Common myeloid progenitor, CD34-positive (primary cell): ENCODE results near the gene B3GALT5.

Experiments used
- CTCF ChIA-PET: fragments of 350-600 bp; sonication (Branson Sonifier 250); formaldehyde crosslinking; loops from one replicate; lab custom pipeline; 2021; ENCODE audit warnings: antibody characterized with exemption; lab: Charles Lee
- POLR2A ChIA-PET: fragments of 350-600 bp; sonication (Branson Sonifier 250); formaldehyde crosslinking; loops from one replicate; lab custom pipeline; 2021; ENCODE audit warnings: antibody characterized with exemption; lab: Charles Lee
- DNase-seq, 3 donors: peaks; one replicate each; pipeline versions ENCODE4 v3.0.0 to v3.0.0-alpha.2; 2013
- H3K27ac ChIP-seq, 2 experiments: 1 replicate in 1 of 2; 2 replicates in 1 of 2; pipeline ENCODE4 v1.7.0; 2013; ENCODE audit warnings: inconsistent platforms in 2 of 2, low read length in 2 of 2, mild to moderate bottlenecking in 2 of 2, low read depth in 1 of 2, moderate library complexity in 1 of 2; ENCODE audit not compliant: severe bottlenecking in 2 of 2, insufficient read depth in 1 of 2, poor library complexity in 1 of 2
- H3K27me3 ChIP-seq, 5 experiments: replicated peaks in 2 of 5; 1 replicate in 3 of 5; 2 replicates in 2 of 5; pipeline versions ENCODE4 v1.6.1 to v1.7.0; 2013; ENCODE audit warnings: low read length in 4 of 5, mild to moderate bottlenecking in 2 of 5, moderate library complexity in 2 of 5, inconsistent platforms in 1 of 5; ENCODE audit not compliant: insufficient read depth in 5 of 5, control insufficient read depth in 4 of 5
- H3K36me3 ChIP-seq, 4 experiments: 1 replicate in 2 of 4; 2 replicates in 2 of 4; pipeline versions ENCODE4 v1.6.1 to v1.7.0; 2013; ENCODE audit warnings: low read length in 3 of 4, control low read depth in 1 of 4, mild to moderate bottlenecking in 1 of 4; ENCODE audit not compliant: control insufficient read depth in 4 of 4, insufficient read depth in 4 of 4
- H3K4me1 ChIP-seq, 4 experiments: 1 replicate in 3 of 4; 2 replicates in 1 of 4; pipeline versions ENCODE4 v1.6.1 to v1.7.1; 2013; ENCODE audit warnings: low read length in 3 of 4, mild to moderate bottlenecking in 3 of 4, control low read depth in 1 of 4, inconsistent platforms in 1 of 4, moderate library complexity in 1 of 4; ENCODE audit not compliant: control insufficient read depth in 4 of 4, insufficient read depth in 4 of 4; ENCODE audit errors: control extremely low read depth in 1 of 4
- H3K4me3 ChIP-seq, 7 experiments: 1 replicate in 4 of 7; 2 replicates in 3 of 7; pipeline versions ENCODE4 v1.5.1 to v1.7.0; 2013; ENCODE audit warnings: mild to moderate bottlenecking in 7 of 7, low read length in 6 of 7, moderate library complexity in 6 of 7, inconsistent platforms in 2 of 7, low read depth in 2 of 7, control low read depth in 1 of 7; ENCODE audit not compliant: insufficient read depth in 4 of 7, control insufficient read depth in 1 of 7; ENCODE audit errors: extremely low read depth in 1 of 7
- H3K9me3 ChIP-seq, 5 experiments: 1 replicate in 4 of 5; 2 replicates in 1 of 5; pipeline versions ENCODE4 v1.6.1 to v1.7.1; 2013; ENCODE audit warnings: low read length in 4 of 5, mild to moderate bottlenecking in 2 of 5, inconsistent platforms in 1 of 5, low read depth in 1 of 5, moderate library complexity in 1 of 5; ENCODE audit not compliant: control insufficient read depth in 4 of 5, insufficient read depth in 2 of 5; ENCODE audit errors: control extremely low read depth in 1 of 5
- WGBS: methylation state at CpG from one replicate; pipeline ENCODE4 v1.1.5; 2013; ENCODE audit not compliant: insufficient coverage; 5-methylcytosine and 5-hydroxymethylcytosine counted together

Gene B3GALT5

GRCh38 chr21:39604951-39605350, 7.8 kb upstream of the B3GALT5 start:
- Histone ChIP-seq H3K4me1 (no peaks in the 10 kb centered on the region), H3K4me3 (no peak overlapping the region), H3K36me3 (no peaks in the 10 kb centered on the region), H3K27ac (no peak overlapping the region), H3K27me3 (peaks cover 0 to 21% (median 4%) of the 10 kb centered on the region in 5 experiments), H3K9me3 (no peaks in the 10 kb centered on the region)
- no peak for DNase-seq
- ChIA-PET CTCF (no interaction called here), POLR2A (no interaction called here)
- 94% methylated on average over 8 of the region's 8 CpGs for WGBS

DNA sequence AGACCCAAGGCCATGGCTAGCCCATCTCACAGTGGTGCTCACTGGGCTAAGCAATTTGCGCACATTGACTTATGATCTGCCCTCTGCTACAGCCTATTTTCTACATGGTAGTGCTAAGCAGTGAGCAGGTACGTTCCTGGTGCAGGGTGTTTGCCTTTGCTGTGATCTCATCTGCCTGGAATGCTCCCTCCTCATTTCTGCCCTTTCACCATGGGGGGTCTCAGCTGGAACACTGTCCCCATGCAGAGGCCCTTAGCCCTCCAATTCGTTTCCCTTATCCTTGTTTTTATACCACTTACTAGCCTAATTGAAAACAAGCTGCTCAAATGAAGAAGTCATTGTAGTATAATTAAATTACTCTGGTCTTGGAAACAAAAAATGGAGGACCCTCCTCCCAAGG, 2.0 kb upstream of the B3GALT5 start:
- DNase-seq = no peak
- POLR2A ChIA-PET = no interaction called here
- no peaks in the 10 kb centered on the region for H3K36me3 ChIP-seq
- WGBS = 94% methylated on average over 2 of the region's 3 CpGs
- no peak overlapping the region for H3K4me3 ChIP-seq
- no peak overlapping the region for H3K27ac ChIP-seq
- no peaks in the 10 kb centered on the region for H3K9me3 ChIP-seq
- peaks cover 5 to 55% (median 23%) of the 10 kb centered on the region in 5 experiments for H3K27me3 ChIP-seq
- peaks cover 4 to 18% (median 10%) of the 10 kb centered on the region in 4 experiments for H3K4me1 ChIP-seq
- CTCF ChIA-PET = no interaction called here

DNA sequence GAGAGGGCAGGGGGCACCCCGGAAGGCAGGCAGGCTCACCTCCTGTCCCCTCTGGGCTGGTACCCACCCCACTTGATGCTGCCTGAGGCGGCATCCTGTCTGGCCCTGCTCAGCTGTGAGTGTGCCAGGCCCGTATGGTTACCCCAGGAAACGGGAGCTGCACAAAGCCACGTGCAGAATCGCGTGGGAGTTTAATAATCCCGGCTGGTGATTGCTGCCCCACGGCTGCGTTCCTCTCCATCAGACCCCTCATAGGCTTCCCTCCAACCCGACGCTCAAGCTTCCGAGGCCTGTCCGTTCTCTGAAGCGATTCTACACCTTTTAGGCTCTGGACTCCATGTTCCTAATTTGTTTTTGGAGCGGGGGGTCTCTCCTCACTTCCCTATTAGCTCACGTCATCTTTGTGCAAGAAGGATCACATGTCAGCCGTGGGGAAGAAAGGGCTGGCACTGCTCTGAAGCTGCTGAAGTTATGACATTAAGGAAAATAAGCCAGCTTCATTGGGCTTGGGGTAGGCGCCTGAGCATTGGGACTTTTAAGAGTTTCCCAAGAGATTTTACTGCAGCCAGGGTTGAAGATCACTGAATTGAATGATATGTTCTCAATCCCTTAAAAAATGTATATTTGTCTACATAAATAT, 1.1 kb upstream of the B3GALT5 start:
- 31% methylated on average over 13 of the region's 19 CpGs for WGBS
- ChIA-PET CTCF (no interaction called here), POLR2A (no interaction called here)
- no peak overlapping the region for H3K4me3 ChIP-seq
- peak; percentile 1 to 29 (median 11) for DNase-seq
- no peak overlapping the region for H3K27ac ChIP-seq
- H3K36me3 ChIP-seq = no peaks in the 10 kb centered on the region
- no peaks in the 10 kb centered on the region for H3K9me3 ChIP-seq
- H3K4me1 ChIP-seq = peaks cover 4 to 25% (median 13%) of the 10 kb centered on the region in 4 experiments
- H3K27me3 ChIP-seq = peaks cover 5 to 55% (median 23%) of the 10 kb centered on the region in 5 experiments

- peak; percentile 15 to 52 (median 49) for DNase-seq
- ChIA-PET POLR2A (no interaction called here), CTCF (no interaction called here)
- Histone ChIP-seq H3K9me3 (no peaks in the 10 kb centered on the region), H3K27ac (no peak overlapping the region), H3K4me1 (peaks cover 4 to 31% (median 15%) of the 10 kb centered on the region in 4 experiments), H3K27me3 (peaks cover 5 to 55% (median 23%) of the 10 kb centered on the region in 5 experiments), H3K36me3 (no peaks in the 10 kb centered on the region), H3K4me3 (peak overlapping the region in 5 of 7 experiments; percentile 8 to 53 (median 43))
- WGBS = 0% methylated on average over 2 of the region's 47 CpGs
These were observed 548 bp downstream of the B3GALT5 start for GRCh38 chr21:39613041-39613934.

GRCh38 chr21:39616211-39616772, 3.6 kb downstream of the B3GALT5 start:
- ChIA-PET CTCF (no interaction called here), POLR2A (no interaction called here)
- WGBS = 10% methylated on average over 2 of the region's 5 CpGs
- no peaks in the 10 kb centered on the region for H3K9me3 ChIP-seq
- peaks cover 5 to 38% (median 23%) of the 10 kb centered on the region in 5 experiments for H3K27me3 ChIP-seq
- H3K36me3 ChIP-seq = no peaks in the 10 kb centered on the region
- peak overlapping the region in 2 of 7 experiments; percentile 2 to 31 for H3K4me3 ChIP-seq
- DNase-seq = peak; percentile 29 to 75 (median 64)
- peaks cover 4 to 31% (median 15%) of the 10 kb centered on the region in 4 experiments for H3K4me1 ChIP-seq
- H3K27ac ChIP-seq = no peak overlapping the region

DNA sequence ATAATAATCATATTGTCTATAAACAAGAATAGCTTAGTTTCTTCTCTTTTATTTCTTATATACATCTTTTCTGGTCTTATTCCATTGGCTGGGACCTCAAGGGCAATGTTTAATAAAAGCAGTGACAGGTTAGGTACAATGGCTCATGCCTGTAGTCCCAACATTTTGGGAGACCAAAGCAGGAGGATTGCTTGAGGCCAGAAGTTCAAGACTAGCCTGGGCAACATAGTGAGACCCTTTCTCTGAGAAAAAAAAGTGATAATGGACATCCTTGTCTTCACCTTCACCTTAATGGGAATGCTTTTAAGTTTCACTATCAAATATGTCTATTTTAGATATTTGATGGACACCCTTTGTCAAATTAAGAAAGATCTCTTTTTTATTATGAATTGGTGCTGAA, 8.1 kb downstream of the B3GALT5 start:
- Histone ChIP-seq H3K36me3 (no peaks in the 10 kb centered on the region), H3K27ac (no peak overlapping the region), H3K9me3 (peaks cover 0 to 6% (median 0%) of the 10 kb centered on the region in 5 experiments), H3K4me1 (peaks cover 0 to 13% (median 5%) of the 10 kb centered on the region in 4 experiments), H3K4me3 (no peak overlapping the region), H3K27me3 (no peaks in the 10 kb centered on the region)
- ChIA-PET CTCF (no interaction called here), POLR2A (no interaction called here)
- DNase-seq = no peak
